HepG2 (cell line): ENCODE measurements around the gene SOWAHB. TPM values are rescaled to one million over a fixed set of nuclear protein-coding genes. Genes with fewer than 3 reads are reported as not detected.

Source experiments
- ATAC-seq: fragments of 200-7000 bp; cut with Tn5 transposase; 3 replicates; pipeline ENCODE4 v1.9.1; 2020; ENCODE audit warnings: mild to moderate bottlenecking, moderate library complexity
- BruUV-seq: library from RNA; stranded (reverse); fragments of 400-500 nt; replicated peaks from 2 replicates; lab custom pipeline; 2021; lab: Mats Ljungman, UMichigan
- CTCF ChIA-PET: fragments of 300-600 bp; formaldehyde crosslinking; extraction: SDS; loops from one replicate; lab custom pipeline; 2021; ENCODE audit warnings: low total read pairs, inconsistent platforms, low intra/inter-chr PET ratio; lab: Yijun Ruan, JAX
- POLR2A ChIA-PET: fragments of 350-600 bp; sonication (Branson Sonifier 250); formaldehyde crosslinking; loops from one replicate; lab custom pipeline; 2020; ENCODE audit warnings: antibody characterized with exemption, inconsistent platforms; lab: Yijun Ruan, JAX
- DNase-seq: peaks from one replicate; pipeline ENCODE4 v3.0.0-alpha.2; 2015; ENCODE audit warnings: low spot score
- FAIRE-seq: peaks from 3 replicates; lab custom pipeline; 2011; peaks lifted over from hg19 to GRCh38; lab: Jason Lieb, UNC
- H2AFZ ChIP-seq: one replicate; pipeline ENCODE4 v1.6.1; 2011; ENCODE audit warnings: low read length, inconsistent platforms
- H3K27ac ChIP-seq: fragments of 300-600 bp; 3 replicates; pipeline ENCODE4 v1.8.0; 2011; ENCODE audit warnings: mixed run types, mild to moderate bottlenecking, mixed read lengths, low read length, inconsistent platforms; ENCODE audit not compliant: insufficient read depth; ENCODE audit errors: extremely low read length
- H3K27me3 ChIP-seq, 2 experiments: fragments of 200-600 bp in 1 of 2; 2 replicates in 1 of 2; 3 replicates in 1 of 2; pipeline versions ENCODE4 v1.6.0 to v1.8.0; 2011; ENCODE audit warnings: low read length in 2 of 2, mild to moderate bottlenecking in 2 of 2, moderate library complexity in 2 of 2, inconsistent platforms in 1 of 2; ENCODE audit not compliant: insufficient read depth in 2 of 2, control insufficient read depth in 1 of 2
- H3K36me3 ChIP-seq, 2 experiments: fragments of 200-600 bp in 1 of 2; replicated peaks in 1 of 2; 2 replicates in 1 of 2; 3 replicates in 1 of 2; pipeline versions ENCODE4 v1.5.1 to v1.8.0; 2011; ENCODE audit warnings: low read length in 2 of 2, inconsistent platforms in 1 of 2; ENCODE audit not compliant: insufficient read depth in 2 of 2, control insufficient read depth in 1 of 2
- H3K4me1 ChIP-seq: 2 replicates; pipeline ENCODE4 v1.5.1; 2012; ENCODE audit warnings: low read length, inconsistent platforms; ENCODE audit not compliant: insufficient read depth
- H3K4me2 ChIP-seq: 2 replicates; pipeline ENCODE4 v1.6.0; 2011; ENCODE audit warnings: low read depth, low read length, inconsistent platforms
- H3K4me3 ChIP-seq, 3 experiments: fragments of 200-600 bp in 1 of 3; sonication (generic), shearing (Covaris generic) in 1 of 3; replicated peaks in 1 of 3; 2 replicates each; pipeline ENCODE4 v1.5.1; 2011 to 2016; ENCODE audit warnings: low read length in 3 of 3, inconsistent platforms in 2 of 3, low read depth in 2 of 3, mild to moderate bottlenecking in 2 of 3, control low read depth in 1 of 3, mixed read lengths in 1 of 3; ENCODE audit not compliant: insufficient read depth in 1 of 3
- H3K79me2 ChIP-seq: one replicate; pipeline ENCODE4 v1.6.1; 2011; ENCODE audit warnings: low read length, inconsistent platforms; ENCODE audit not compliant: insufficient read depth
- H3K9ac ChIP-seq: 2 replicates; pipeline ENCODE4 v1.6.0; 2011; ENCODE audit warnings: mild to moderate bottlenecking, low read depth, low read length, inconsistent platforms; ENCODE audit not compliant: insufficient read depth
- H3K9me3 ChIP-seq: 2 replicates; pipeline ENCODE4 v1.5.1; 2012; ENCODE audit warnings: mild to moderate bottlenecking, low read length
- H4K20me1 ChIP-seq: 2 replicates; pipeline ENCODE4 v1.6.0; 2011; ENCODE audit warnings: inconsistent platforms, mild to moderate bottlenecking, low read length, moderate library complexity; ENCODE audit not compliant: insufficient read depth
- CHCHD3 ChIP-seq: sonication (generic); formaldehyde crosslinking; IDR thresholded peaks from 2 replicates; pipeline ENCODE4 v1.8.0; 2022; ENCODE audit warnings: mild to moderate bottlenecking, missing genetic modification reagents, moderate library complexity
- ETV5 ChIP-seq: IDR thresholded peaks from 2 replicates; pipeline ENCODE4 v1.6.1; 2018; ENCODE audit warnings: missing biosample characterization, missing genetic modification reagents, inconsistent platforms, borderline replicate concordance
- EZH2 ChIP-seq: conservative IDR thresholded peaks from 2 replicates; pipeline ENCODE4 v1.6.1; 2012; ENCODE audit warnings: mild to moderate bottlenecking, low read depth, low read length, moderate library complexity
- HNRNPUL1 ChIP-seq: fragments of 200-400 bp; formaldehyde crosslinking; IDR thresholded peaks from 2 replicates; pipeline ENCODE4 v1.6.1; 2017; ENCODE audit warnings: low read depth, mild to moderate bottlenecking, low read length, moderate library complexity
- KAT8 ChIP-seq: IDR thresholded peaks from 2 replicates; pipeline ENCODE4 v1.6.1; 2016; ENCODE audit warnings: missing genetic modification reagents, missing compliant biosample characterization
- KLF11 ChIP-seq: IDR thresholded peaks from 2 replicates; pipeline ENCODE4 v1.6.1; 2016; ENCODE audit warnings: missing compliant biosample characterization
- KLF13 ChIP-seq: sonication (generic); formaldehyde crosslinking; IDR thresholded peaks from 2 replicates; pipeline ENCODE4 v1.4.0; 2020; ENCODE audit warnings: mild to moderate bottlenecking, missing genetic modification reagents
- REPIN1 ChIP-seq: sonication (generic); formaldehyde crosslinking; IDR thresholded peaks from 2 replicates; pipeline ENCODE4 v1.8.0; 2022; ENCODE audit warnings: missing genetic modification reagents, low read depth, mild to moderate bottlenecking, borderline replicate concordance
- SMAD9 ChIP-seq: sonication (generic); formaldehyde crosslinking; IDR thresholded peaks from 2 replicates; pipeline ENCODE4 v1.5.1; 2020; ENCODE audit warnings: mild to moderate bottlenecking, missing genetic modification reagents
- TEAD2 ChIP-seq: sonication (generic); formaldehyde crosslinking; IDR thresholded peaks from 2 replicates; pipeline ENCODE4 v1.9.0; 2021; ENCODE audit warnings: missing genetic modification reagents
- ZFX ChIP-seq: sonication (generic); formaldehyde crosslinking; IDR thresholded peaks from 2 replicates; pipeline ENCODE4 v1.4.0; 2020; ENCODE audit warnings: mild to moderate bottlenecking, low read depth, missing genetic modification reagents, moderate library complexity
- ZNF264 ChIP-seq: sonication (generic); formaldehyde crosslinking; IDR thresholded peaks from 2 replicates; pipeline ENCODE4 v1.4.0; 2020; ENCODE audit warnings: missing genetic modification reagents
- ZNF672 ChIP-seq: sonication (generic); formaldehyde crosslinking; IDR thresholded peaks from 2 replicates; pipeline ENCODE4 v1.8.1; 2022; ENCODE audit warnings: missing genetic modification reagents
- WGBS: methylation state at CpG from one replicate; pipeline ENCODE4 v1.1.6; 2017; ENCODE audit warnings: low lambda C conversion rate; 5-methylcytosine and 5-hydroxymethylcytosine counted together
- in situ Hi-C: cut with HindIII; loops from 2 replicates; pipeline ENCODE4 v1.10.0; 2017; ENCODE audit warnings: low pct_unique_long_range_greater_than_20kb; ENCODE audit not compliant: extremely low pct_ligation_motif_present
- intact Hi-C: fragments of 100-400 bp; cut with micrococcal nuclease; formaldehyde crosslinking; loops from one replicate; pipeline ENCODE4 v1.10.0; 2022; ENCODE audit not compliant: unreplicated experiment
- polyA plus RNA-seq, 8 experiments: library from polyadenylated mRNA; depleted of rRNA in 3 of 8; stranded (reverse) in 7 of 8; unstranded in 1 of 8; fragments of >200 nt; fragmentation: Illumina TruSeq in 4 of 8; extraction: Trizol in 4 of 8; gene quantifications; 2 replicates each; pipeline versions ENCODE4 v1.2.1 to v1.2.3, GENCODE V29; 2011 to 2016; ENCODE audit warnings: low read depth in 4 of 8, missing spikeins in 1 of 8, mixed read lengths in 1 of 8; ENCODE audit not compliant: insufficient read depth in 1 of 8
- total RNA-seq, 5 experiments: library from RNA; depleted of rRNA; stranded (reverse); fragments of >200 nt; fragmentation: Illumina TruSeq; extraction: Trizol; gene quantifications; 2 replicates each; pipeline ENCODE4 v1.2.3, GENCODE V29; 2016; ENCODE audit warnings: low read depth in 1 of 5
- TF ChIP-seq, protein P1 (sequence below): sonication (generic); formaldehyde crosslinking; conservative IDR thresholded peaks from 2 replicates; pipeline ENCODE4 v1.4.0; 2020; ENCODE audit warnings: missing genetic modification reagents
- TF ChIP-seq, protein P2 (sequence below): sonication (generic); formaldehyde crosslinking; IDR thresholded peaks from 2 replicates; pipeline ENCODE4 v1.4.0; 2020; ENCODE audit warnings: missing genetic modification reagents, borderline replicate concordance
- TF ChIP-seq, protein P3 (sequence below): sonication (generic); formaldehyde crosslinking; IDR thresholded peaks from 2 replicates; pipeline ENCODE4 v1.4.0; 2020; ENCODE audit warnings: mild to moderate bottlenecking, low read depth, missing genetic modification reagents
- TF ChIP-seq, protein P4 (sequence below): sonication (generic); formaldehyde crosslinking; IDR thresholded peaks from 2 replicates; pipeline ENCODE4 v1.4.0; 2020; ENCODE audit warnings: missing genetic modification reagents, borderline replicate concordance

The SOWAHB gene
- total and polyA plus RNA-seq, 2 of the 13 experiments (the other 11 are each of a cell fraction or from before 2014, with no cell fraction given) = 0.12 to 0.51 TPM

DNA sequence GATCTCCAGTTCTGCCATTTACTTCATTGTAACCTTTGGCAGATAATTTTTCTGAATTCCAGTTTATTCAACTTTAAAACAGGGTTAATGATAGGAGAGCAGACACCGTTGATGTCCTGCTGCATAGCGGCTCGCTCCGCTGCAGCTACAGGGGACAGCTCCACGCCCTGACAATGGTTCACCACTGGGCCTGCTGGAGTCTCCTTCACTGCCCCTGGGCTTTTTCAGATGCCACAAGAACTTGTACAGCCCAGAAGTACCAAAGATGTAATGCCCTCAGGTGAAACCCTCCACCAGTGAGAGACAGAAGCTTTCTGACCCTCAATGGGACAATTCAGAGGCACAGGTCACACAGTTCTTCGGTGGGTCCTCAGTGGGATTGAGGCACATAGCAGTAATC is 28.9 kb upstream of the SOWAHB start (continued):
- TF ChIP-seq, protein P1, sequence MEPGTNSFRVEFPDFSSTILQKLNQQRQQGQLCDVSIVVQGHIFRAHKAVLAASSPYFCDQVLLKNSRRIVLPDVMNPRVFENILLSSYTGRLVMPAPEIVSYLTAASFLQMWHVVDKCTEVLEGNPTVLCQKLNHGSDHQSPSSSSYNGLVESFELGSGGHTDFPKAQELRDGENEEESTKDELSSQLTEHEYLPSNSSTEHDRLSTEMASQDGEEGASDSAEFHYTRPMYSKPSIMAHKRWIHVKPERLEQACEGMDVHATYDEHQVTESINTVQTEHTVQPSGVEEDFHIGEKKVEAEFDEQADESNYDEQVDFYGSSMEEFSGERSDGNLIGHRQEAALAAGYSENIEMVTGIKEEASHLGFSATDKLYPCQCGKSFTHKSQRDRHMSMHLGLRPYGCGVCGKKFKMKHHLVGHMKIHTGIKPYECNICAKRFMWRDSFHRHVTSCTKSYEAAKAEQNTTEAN = no peak
- no peak for TF ChIP-seq CHCHD3 (CRISPR knock-in tag)

DNA sequence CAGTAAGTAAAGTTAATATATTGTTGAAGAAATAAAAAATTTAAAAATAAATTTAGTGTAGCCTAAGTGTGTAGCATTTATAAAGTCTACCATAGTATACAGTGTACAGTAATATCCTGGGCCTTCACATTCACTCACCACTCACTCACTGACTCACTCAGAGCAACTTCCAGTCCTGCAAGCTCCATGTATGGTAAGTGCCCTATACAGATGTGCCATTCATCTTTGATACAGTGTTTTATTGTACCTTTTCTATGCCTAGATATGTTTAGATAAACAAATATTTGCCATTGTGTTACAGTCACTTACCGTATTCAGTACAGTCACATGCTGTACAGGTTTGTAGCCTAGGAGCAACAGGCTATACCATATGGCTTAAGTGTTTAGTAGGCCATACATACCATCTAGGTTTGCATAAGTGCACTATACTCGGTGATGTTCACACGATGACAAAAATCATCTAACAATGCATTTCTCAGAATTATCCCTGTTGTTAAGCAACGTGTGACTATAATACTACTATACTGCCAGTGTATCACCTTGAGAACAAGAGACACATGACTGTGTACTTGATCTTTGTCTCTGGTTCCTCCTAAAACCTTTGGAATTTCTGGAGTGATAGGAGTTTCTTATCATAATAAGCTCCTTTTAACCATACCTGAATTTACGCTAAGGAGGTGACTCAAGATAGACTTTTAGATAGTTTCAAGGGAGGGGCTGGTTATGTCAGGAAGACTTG is 25.8 kb upstream of the SOWAHB start:
- in situ Hi-C loops = no loop called here
- Histone ChIP-seq H3K4me2 (no peak overlapping the region), H3K36me3 (no peaks in the 10 kb centered on the region), H3K9ac (no peak overlapping the region), H3K4me1 (no peaks in the 10 kb centered on the region), H3K27ac (no peak overlapping the region), H2AFZ (no peak overlapping the region), H3K27me3 (no peaks in the 10 kb centered on the region), H3K79me2 (no peaks in the 10 kb centered on the region), H3K4me3 (no peak overlapping the region), H3K9me3 (no peaks in the 10 kb centered on the region), H4K20me1 (no peaks in the 10 kb centered on the region)
- no peak for DNase-seq
- ChIA-PET CTCF (no interaction called here), POLR2A (no interaction called here)
- BruUV-seq = no TSS peak
- no peak for FAIRE-seq
- WGBS = 75% methylated on average over 5 of the region's 5 CpGs
- ATAC-seq = no peak
- intact Hi-C loops = no loop called here
- no peak for TF ChIP-seq REPIN1 (CRISPR knock-in tag)
- TF ChIP-seq KLF13 (CRISPR knock-in tag) = no peak
- TF ChIP-seq ZFX (CRISPR knock-in tag) = no peak
- TF ChIP-seq, protein P2, sequence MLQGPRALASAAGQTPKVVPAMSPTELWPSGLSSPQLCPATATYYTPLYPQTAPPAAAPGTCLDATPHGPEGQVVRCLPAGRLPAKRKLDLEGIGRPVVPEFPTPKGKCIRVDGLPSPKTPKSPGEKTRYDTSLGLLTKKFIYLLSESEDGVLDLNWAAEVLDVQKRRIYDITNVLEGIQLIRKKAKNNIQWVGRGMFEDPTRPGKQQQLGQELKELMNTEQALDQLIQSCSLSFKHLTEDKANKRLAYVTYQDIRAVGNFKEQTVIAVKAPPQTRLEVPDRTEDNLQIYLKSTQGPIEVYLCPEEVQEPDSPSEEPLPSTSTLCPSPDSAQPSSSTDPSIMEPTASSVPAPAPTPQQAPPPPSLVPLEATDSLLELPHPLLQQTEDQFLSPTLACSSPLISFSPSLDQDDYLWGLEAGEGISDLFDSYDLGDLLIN (CRISPR knock-in tag) = no peak
- TF ChIP-seq, protein P3, sequence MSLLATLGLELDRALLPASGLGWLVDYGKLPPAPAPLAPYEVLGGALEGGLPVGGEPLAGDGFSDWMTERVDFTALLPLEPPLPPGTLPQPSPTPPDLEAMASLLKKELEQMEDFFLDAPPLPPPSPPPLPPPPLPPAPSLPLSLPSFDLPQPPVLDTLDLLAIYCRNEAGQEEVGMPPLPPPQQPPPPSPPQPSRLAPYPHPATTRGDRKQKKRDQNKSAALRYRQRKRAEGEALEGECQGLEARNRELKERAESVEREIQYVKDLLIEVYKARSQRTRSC = no peak
- no peak for TF ChIP-seq ZNF672 (CRISPR knock-in tag)
- TF ChIP-seq HNRNPUL1 = no peak
- no peak for TF ChIP-seq KLF11
- TF ChIP-seq, protein P4, sequence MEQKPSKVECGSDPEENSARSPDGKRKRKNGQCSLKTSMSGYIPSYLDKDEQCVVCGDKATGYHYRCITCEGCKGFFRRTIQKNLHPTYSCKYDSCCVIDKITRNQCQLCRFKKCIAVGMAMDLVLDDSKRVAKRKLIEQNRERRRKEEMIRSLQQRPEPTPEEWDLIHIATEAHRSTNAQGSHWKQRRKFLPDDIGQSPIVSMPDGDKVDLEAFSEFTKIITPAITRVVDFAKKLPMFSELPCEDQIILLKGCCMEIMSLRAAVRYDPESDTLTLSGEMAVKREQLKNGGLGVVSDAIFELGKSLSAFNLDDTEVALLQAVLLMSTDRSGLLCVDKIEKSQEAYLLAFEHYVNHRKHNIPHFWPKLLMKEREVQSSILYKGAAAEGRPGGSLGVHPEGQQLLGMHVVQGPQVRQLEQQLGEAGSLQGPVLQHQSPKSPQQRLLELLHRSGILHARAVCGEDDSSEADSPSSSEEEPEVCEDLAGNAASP (CRISPR knock-in tag) = no peak
- TF ChIP-seq KAT8 (CRISPR knock-in tag) = no peak
- TF ChIP-seq SMAD9 (CRISPR knock-in tag) = no peak
- TF ChIP-seq ZNF264 = no peak
- no peak for TF ChIP-seq ETV5 (CRISPR knock-in tag)
- TF ChIP-seq TEAD2 (CRISPR knock-in tag) = no peak
- TF ChIP-seq EZH2 = no peak
